Astrocyte of the cerebellum (primary cell): ENCODE data around the gene TMBIM1.

ENCODE experiments used
- DNase-seq: peaks from one replicate; pipeline ENCODE4 v3.0.0-alpha.2; 2011; ENCODE audit warnings: low read depth
- H3K4me3 ChIP-seq: 2 replicates; pipeline ENCODE4 v1.5.1; 2011; ENCODE audit warnings: mild to moderate bottlenecking, low read depth, low read length, moderate library complexity
- CTCF ChIP-seq: IDR thresholded peaks from 2 replicates; pipeline ENCODE4 v1.5.1; 2012; ENCODE audit warnings: low read length, low read depth, moderate library complexity, mild to moderate bottlenecking; ENCODE audit errors: missing control alignments
- in situ Hi-C: cut with HindIII; loops from 2 replicates; pipeline ENCODE4 v1.10.0; 2017; ENCODE audit warnings: low sequenced_read_pairs

Gene TMBIM1

GRCh38 chr2:218236829-218237228 lies 55.5 kb downstream of the TMBIM1 start:
- no peak for TF ChIP-seq CTCF
- in situ Hi-C loops: no loop called here
- DNase-seq: no peak
- no peak overlapping the region for H3K4me3 ChIP-seq

- no peak overlapping the region for H3K4me3 ChIP-seq
- TF ChIP-seq CTCF: no peak
- in situ Hi-C loops: no loop called here
- DNase-seq: no peak
Observed at GRCh38 chr2:218235017-218235416, 57.3 kb downstream of the TMBIM1 start.

- in situ Hi-C loops: no loop called here
- DNase-seq: no peak
- no peak for TF ChIP-seq CTCF
- H3K4me3 ChIP-seq: no peak overlapping the region
Observed at GRCh38 chr2:218234521-218234920, 57.8 kb downstream of the TMBIM1 start.

- no peak for TF ChIP-seq CTCF
- H3K4me3 ChIP-seq: no peak overlapping the region
- in situ Hi-C loops: no loop called here
- DNase-seq: no peak
Observed at GRCh38 chr2:218233543-218233942, 58.8 kb downstream of the TMBIM1 start.

GRCh38 chr2:218230882-218231281 lies 61.4 kb downstream of the TMBIM1 start:
- no peak overlapping the region for H3K4me3 ChIP-seq
- DNase-seq: no peak
- in situ Hi-C loops: no loop called here
- no peak for TF ChIP-seq CTCF

- H3K4me3 ChIP-seq: no peak overlapping the region
- in situ Hi-C loops: no loop called here
- TF ChIP-seq CTCF: no peak
- no peak for DNase-seq
Observed at GRCh38 chr2:218229851-218230250, 62.5 kb downstream of the TMBIM1 start.

- no peak overlapping the region for H3K4me3 ChIP-seq
- TF ChIP-seq CTCF: no peak
- DNase-seq: peak; percentile 54
- in situ Hi-C loops: no loop called here
Observed at GRCh38 chr2:218229239-218229638, 63.1 kb downstream of the TMBIM1 start.
